ENCODE data around the gene HS3ST4.

- no peak for TF ChIP-seq POLR2A (IDR thresholded peaks at IDR 0.05)
- TF ChIP-seq, protein P1, sequence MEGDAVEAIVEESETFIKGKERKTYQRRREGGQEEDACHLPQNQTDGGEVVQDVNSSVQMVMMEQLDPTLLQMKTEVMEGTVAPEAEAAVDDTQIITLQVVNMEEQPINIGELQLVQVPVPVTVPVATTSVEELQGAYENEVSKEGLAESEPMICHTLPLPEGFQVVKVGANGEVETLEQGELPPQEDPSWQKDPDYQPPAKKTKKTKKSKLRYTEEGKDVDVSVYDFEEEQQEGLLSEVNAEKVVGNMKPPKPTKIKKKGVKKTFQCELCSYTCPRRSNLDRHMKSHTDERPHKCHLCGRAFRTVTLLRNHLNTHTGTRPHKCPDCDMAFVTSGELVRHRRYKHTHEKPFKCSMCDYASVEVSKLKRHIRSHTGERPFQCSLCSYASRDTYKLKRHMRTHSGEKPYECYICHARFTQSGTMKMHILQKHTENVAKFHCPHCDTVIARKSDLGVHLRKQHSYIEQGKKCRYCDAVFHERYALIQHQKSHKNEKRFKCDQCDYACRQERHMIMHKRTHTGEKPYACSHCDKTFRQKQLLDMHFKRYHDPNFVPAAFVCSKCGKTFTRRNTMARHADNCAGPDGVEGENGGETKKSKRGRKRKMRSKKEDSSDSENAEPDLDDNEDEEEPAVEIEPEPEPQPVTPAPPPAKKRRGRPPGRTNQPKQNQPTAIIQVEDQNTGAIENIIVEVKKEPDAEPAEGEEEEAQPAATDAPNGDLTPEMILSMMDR (IDR thresholded peaks at IDR 0.05), result no peak
Measured at GRCh38 chr16:25713785-25714570, 22.2 kb downstream of the HS3ST4 start.
